Gastroesophageal sphincter (tissue), 4 donors: ENCODE data around the gene KCNJ13. TPM values are rescaled to one million over a fixed set of nuclear protein-coding genes. Genes with fewer than 3 reads are reported as not detected.
"Not testable (repeated sequence)": the region's sequence is repeated elsewhere in the genome, so short reads cannot be mapped to it uniquely, and the experiment has no call there.

Experiments
- ATAC-seq: fragments of 150-250 bp; one replicate; pipeline ENCODE4 v1.9.1; 2016; ENCODE audit warnings: mild to moderate bottlenecking, moderate library complexity
- H3K27ac ChIP-seq, 4 donors: fragments of 200-600 bp; sonication (generic) in 3 of 4; 1 replicate in 3 of 4; 2 replicates in 1 of 4; pipeline ENCODE4 v1.5.1; 2016 to 2019
- H3K27me3 ChIP-seq: fragments of 200-600 bp; sonication (generic); one replicate; pipeline ENCODE4 v1.5.1; 2019
- H3K36me3 ChIP-seq, 2 donors: fragments of 200-600 bp; sonication (generic); one replicate each; pipeline ENCODE4 v1.5.1; 2019; ENCODE audit warnings: control low read depth in 1 of 2
- H3K4me1 ChIP-seq, 3 donors: fragments of 200-600 bp; sonication (generic); 1 replicate in 2 of 3; 2 replicates in 1 of 3; pipeline ENCODE4 v1.5.1; 2016 to 2019; ENCODE audit warnings: control low read depth in 2 of 3
- H3K4me3 ChIP-seq, 2 donors: fragments of 200-600 bp; sonication (generic); one replicate each; pipeline ENCODE4 v1.5.1; 2019; ENCODE audit warnings: mild to moderate bottlenecking in 1 of 2, moderate library complexity in 1 of 2
- H3K9me3 ChIP-seq, 3 donors: fragments of 200-600 bp; sonication (generic); one replicate each; pipeline ENCODE4 v1.5.1; 2017 to 2019; ENCODE audit warnings: control low read depth in 2 of 3
- CTCF ChIP-seq, 4 experiments: fragments of 200-600 bp in 2 of 4; fragments of 450-650 bp in 2 of 4; sonication (generic) in 1 of 4; IDR thresholded peaks; one replicate each; pipeline ENCODE4 v1.5.1; 2017 to 2019; ENCODE audit warnings: antibody characterized with exemption in 4 of 4, mild to moderate bottlenecking in 2 of 4, moderate library complexity in 2 of 4
- EP300 ChIP-seq: sonication (generic); formaldehyde crosslinking; IDR thresholded peaks from one replicate; pipeline ENCODE4 v1.6.1; 2017; ENCODE audit warnings: antibody characterized with exemption, mild to moderate bottlenecking
- POLR2A ChIP-seq, 2 donors: fragments of 450-650 bp; IDR thresholded peaks; one replicate each; pipeline ENCODE4 v1.6.1; 2017; ENCODE audit warnings: antibody characterized with exemption in 2 of 2, mild to moderate bottlenecking in 2 of 2, moderate library complexity in 1 of 2
- POLR2AphosphoS5 ChIP-seq: sonication (generic); formaldehyde crosslinking; IDR thresholded peaks from one replicate; pipeline ENCODE4 v1.6.1; 2017; ENCODE audit warnings: antibody characterized with exemption
- WGBS, 2 donors: methylation state at CpG; one replicate each; pipeline ENCODE4 v1.1.5; 2018; ENCODE audit warnings: low coverage in 1 of 2; 5-methylcytosine and 5-hydroxymethylcytosine counted together
- small RNA-seq, 4 donors: library from RNA; depleted of rRNA; stranded (forward); fragments of <200 nt; gene quantifications; one replicate each; pipeline ENCODE3, GENCODE V24; 2016
- total RNA-seq, 4 donors: library from RNA; depleted of rRNA; stranded (reverse); fragments of >200 nt; gene quantifications; one replicate each; pipeline ENCODE4 v1.1.0, GENCODE V29; 2016

The KCNJ13 gene
- total RNA-seq, 4 donors from 2014 or later: not detected

DNA sequence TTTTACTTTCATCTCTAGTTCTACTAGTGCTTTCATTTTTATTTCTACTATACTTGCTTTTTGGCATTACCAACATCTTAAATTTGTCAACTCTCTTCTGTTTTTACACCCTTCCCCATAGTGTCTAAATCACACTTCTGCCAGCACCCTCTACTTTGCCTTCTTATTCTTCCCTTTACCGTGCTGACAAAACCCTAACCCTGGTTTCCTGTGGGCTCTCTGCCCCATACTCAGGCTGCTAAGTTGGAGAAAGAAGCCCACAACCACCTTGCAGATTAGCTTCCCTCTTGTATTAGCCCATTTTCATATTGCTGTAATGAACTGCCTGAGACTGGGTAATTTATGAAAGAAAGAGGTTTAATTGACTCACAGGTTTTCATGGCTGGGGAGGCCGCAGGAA, 54.5 kb downstream of the KCNJ13 start:
- WGBS, 2 donors: 69 to 79% methylated on average over 2 of the region's 2 CpGs
- H3K27ac ChIP-seq: no peak overlapping the region
- H3K36me3 ChIP-seq: peaks cover 0 to 59% of the 10 kb centered on the region in 2 donors
- no peaks in the 10 kb centered on the region for H3K9me3 ChIP-seq
- H3K4me3 ChIP-seq: no peak overlapping the region
- ATAC-seq: no peak
- H3K4me1 ChIP-seq: peaks cover 0 to 33% (median 0%) of the 10 kb centered on the region in 3 donors
- H3K27me3 ChIP-seq: no peaks in the 10 kb centered on the region
- TF ChIP-seq POLR2AphosphoS5 (no peak), CTCF (IDR thresholded peaks at IDR 0.05) (no peak), EP300 (no peak), POLR2A (IDR thresholded peaks at IDR 0.05) (no peak)

DNA sequence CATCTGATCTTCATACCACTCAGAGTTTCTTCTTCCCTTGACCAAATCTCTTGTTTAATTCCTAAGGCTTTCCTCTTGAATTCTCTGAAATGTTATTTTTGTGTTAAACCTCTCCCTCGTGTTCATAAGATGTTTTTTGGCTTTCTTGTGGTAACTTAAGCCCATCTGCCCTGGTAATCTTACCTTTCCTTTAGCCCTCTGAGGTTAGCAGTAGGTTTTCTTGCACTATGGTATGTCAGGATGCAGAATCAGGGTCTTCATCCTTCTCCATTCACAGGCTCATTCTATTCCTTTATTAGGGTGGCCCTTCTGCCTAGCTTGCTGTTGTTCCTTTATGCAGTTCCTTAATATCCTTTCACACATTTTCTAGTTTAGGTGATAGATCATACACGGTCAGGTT, 55.1 kb downstream of the KCNJ13 start:
- Histone ChIP-seq H3K27me3 (no peaks in the 10 kb centered on the region), H3K9me3 (no peaks in the 10 kb centered on the region), H3K27ac (no peak overlapping the region), H3K4me3 (no peak overlapping the region), H3K4me1 (peaks cover 0 to 28% (median 0%) of the 10 kb centered on the region in 3 donors), H3K36me3 (peaks cover 0 to 53% of the 10 kb centered on the region in 2 donors)
- ATAC-seq: no peak
- TF ChIP-seq EP300: no peak
- no peak for TF ChIP-seq POLR2AphosphoS5
- TF ChIP-seq CTCF (IDR thresholded peaks at IDR 0.05): no peak
- TF ChIP-seq POLR2A (IDR thresholded peaks at IDR 0.05): no peak
- WGBS, 2 donors: 58 to 78% methylated on average over 2 of the region's 2 CpGs

- Histone ChIP-seq H3K36me3 (peaks cover 0 to 41% of the 10 kb centered on the region in 2 donors), H3K4me1 (peaks cover 0 to 34% (median 0%) of the 10 kb centered on the region in 3 donors)
- not testable (repeated sequence) for H3K9me3 ChIP-seq, H3K27ac ChIP-seq, H3K27me3 ChIP-seq, H3K4me3 ChIP-seq, ATAC-seq
These were observed 56.3 kb downstream of the KCNJ13 start for GRCh38 chr2:232720056-232720455.

Small RNAs within 50 kb of the gene (small RNA-seq; reads per million reads assigned to genes)
- 0 reads per million in 4 donors for gene RNU6-107P

Other genes with a start within 250 kb of the KCNJ13 start
- gene CHRNG, start 236.9 kb downstream of the KCNJ13 start, total RNA-seq: not detected
- 1 to 10 TPM; 1.2 to 6.5 (median 2.8) TPM for gene TIGD1, start 226.0 kb downstream of the KCNJ13 start, total RNA-seq
- 10 to 100 TPM; 41.6 to 61.6 (median 51.1) TPM for gene EIF4E2, start 225.9 kb downstream of the KCNJ13 start, total RNA-seq
- gene EFHD1, start 143.0 kb downstream of the KCNJ13 start, total RNA-seq: 10 to 100 TPM in 3 of 4 donors, 1 to 10 TPM in 1; 9.3 to 23.3 (median 17.5) TPM
- gene GIGYF2, start 79.2 kb downstream of the KCNJ13 start, total RNA-seq: 10 to 100 TPM; 62.6 to 88.3 (median 67.7) TPM
- 10 to 100 TPM in 1 of 4 donors, 1 to 10 TPM in 1, under 1 TPM in 1, not detected in 1; 0.54 to 11.6 (median 2.2) TPM for gene SNORC, start 93.7 kb upstream of the KCNJ13 start, total RNA-seq
- gene NGEF, start 236.7 kb upstream of the KCNJ13 start, total RNA-seq: under 1 TPM in 3 of 4 donors, not detected in 1; 0.40 to 0.49 (median 0.46) TPM